GM19328 (cell line): ENCODE measurements around the gene KRTAP13-2.

ENCODE experiments used
- ATAC-seq: cut with Tn5 transposase; IDR thresholded peaks from one replicate; pipeline ENCODE4 v1.9.1; 2021; ENCODE audit warnings: mild to moderate bottlenecking, moderate library complexity; ENCODE audit not compliant: unreplicated experiment

KRTAP13-2 gene

DNA sequence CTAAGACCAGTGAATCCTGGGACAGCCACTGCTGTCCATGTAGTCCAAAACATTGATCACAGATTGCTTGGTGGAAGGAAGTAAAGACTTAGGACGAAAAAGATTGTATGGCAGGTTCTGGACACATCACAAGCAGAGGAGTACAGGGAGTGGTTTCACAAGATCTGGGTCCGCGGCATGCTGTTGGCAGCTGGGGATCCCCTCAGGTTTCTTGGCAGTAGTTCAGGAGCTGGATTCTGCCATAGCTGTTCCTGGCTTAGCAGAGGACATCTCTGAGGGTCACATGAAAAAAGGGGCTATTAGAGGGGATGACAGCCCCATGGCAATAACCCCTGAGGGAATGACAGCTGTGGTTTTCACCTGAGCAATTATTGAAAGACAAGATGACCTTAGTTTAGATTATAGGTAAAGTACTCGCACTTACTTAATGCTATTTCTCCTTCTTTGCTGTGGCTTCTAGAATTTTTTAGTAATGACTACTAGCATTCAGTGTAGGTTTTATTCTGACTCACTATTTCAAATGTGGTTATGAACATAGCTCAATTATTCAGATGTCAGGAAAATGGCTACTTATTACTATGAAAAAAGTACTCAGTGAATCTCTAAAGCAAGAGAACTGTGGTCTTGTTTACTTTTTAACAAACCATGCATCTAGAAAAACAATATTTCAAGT lies 42.7 kb downstream of the KRTAP13-2 start:
- no peak for ATAC-seq

DNA sequence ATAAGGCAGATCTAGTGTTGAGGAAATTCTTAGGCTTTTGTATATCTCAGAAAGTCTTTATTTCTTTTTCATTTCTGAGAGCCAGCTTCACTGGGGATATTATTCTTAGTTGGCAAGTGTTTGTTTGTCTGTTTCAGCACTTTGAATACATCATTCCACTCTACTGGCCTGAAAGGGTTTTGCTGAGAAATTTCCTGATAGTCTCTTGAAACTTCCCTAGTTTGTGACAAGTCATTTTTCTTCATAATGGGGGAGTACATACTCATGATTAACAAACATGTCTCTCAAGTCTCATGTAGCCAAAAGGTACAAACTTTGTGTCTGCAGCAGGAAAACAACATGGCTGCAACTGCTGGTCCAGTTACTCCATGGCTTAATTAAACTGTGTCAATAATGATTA lies 45.7 kb downstream of the KRTAP13-2 start:
- ATAC-seq, result no peak
